ENCODE results near the gene RAB6B.

GRCh38 chr3:133854264-133855001, 41.2 kb downstream of the RAB6B start:
- TF ChIP-seq CTCF (tag by site-specific recombination; IDR thresholded peaks at IDR 0.05), result no peak
- TF ChIP-seq MYNN (tag by site-specific recombination; IDR thresholded peaks at IDR 0.05; ENCODE audit: borderline replicate concordance), result no peak
- no peak for TF ChIP-seq REST (tag by site-specific recombination; IDR thresholded peaks at IDR 0.05)
- TF ChIP-seq ELK4 (IDR thresholded peaks at IDR 0.05; ENCODE audit: borderline replicate concordance, low read depth, low read length), result no peak
- TF ChIP-seq ZNF350 (tag by site-specific recombination; IDR thresholded peaks at IDR 0.05), result no peak
- TF ChIP-seq ZFP41 (tag by site-specific recombination; IDR thresholded peaks at IDR 0.05; ENCODE audit: borderline replicate concordance), result no peak
- TF ChIP-seq ZNF26 (tag by site-specific recombination; IDR thresholded peaks at IDR 0.05), result no peak
- no peak for TF ChIP-seq ZNF529 (tag by site-specific recombination; IDR thresholded peaks at IDR 0.05; ENCODE audit: insufficient replicate concordance)
- TF ChIP-seq ZNF2 (tag by site-specific recombination; IDR thresholded peaks at IDR 0.05), result no peak
- no peak for TF ChIP-seq ZBTB49 (tag by site-specific recombination; IDR thresholded peaks at IDR 0.05; ENCODE audit: low read depth)
- no peak for TF ChIP-seq ZNF311 (tag by site-specific recombination; IDR thresholded peaks at IDR 0.05; ENCODE audit: borderline replicate concordance)
- no peak for TF ChIP-seq ZBTB20 (tag by site-specific recombination; IDR thresholded peaks at IDR 0.05)
- TF ChIP-seq ZNF473 (tag by site-specific recombination; IDR thresholded peaks at IDR 0.05), result no peak
- TF ChIP-seq ZSCAN23 (tag by site-specific recombination; IDR thresholded peaks at IDR 0.05), result no peak

All from HEK293 (cell line).